Fibroblast of skin of back (primary cell): Measurements from ENCODE around the gene SEC14L1.

Experiments
- DNase-seq: peaks from one replicate; pipeline ENCODE4 v3.0.0-alpha.2; 2013

SEC14L1 gene

DNA sequence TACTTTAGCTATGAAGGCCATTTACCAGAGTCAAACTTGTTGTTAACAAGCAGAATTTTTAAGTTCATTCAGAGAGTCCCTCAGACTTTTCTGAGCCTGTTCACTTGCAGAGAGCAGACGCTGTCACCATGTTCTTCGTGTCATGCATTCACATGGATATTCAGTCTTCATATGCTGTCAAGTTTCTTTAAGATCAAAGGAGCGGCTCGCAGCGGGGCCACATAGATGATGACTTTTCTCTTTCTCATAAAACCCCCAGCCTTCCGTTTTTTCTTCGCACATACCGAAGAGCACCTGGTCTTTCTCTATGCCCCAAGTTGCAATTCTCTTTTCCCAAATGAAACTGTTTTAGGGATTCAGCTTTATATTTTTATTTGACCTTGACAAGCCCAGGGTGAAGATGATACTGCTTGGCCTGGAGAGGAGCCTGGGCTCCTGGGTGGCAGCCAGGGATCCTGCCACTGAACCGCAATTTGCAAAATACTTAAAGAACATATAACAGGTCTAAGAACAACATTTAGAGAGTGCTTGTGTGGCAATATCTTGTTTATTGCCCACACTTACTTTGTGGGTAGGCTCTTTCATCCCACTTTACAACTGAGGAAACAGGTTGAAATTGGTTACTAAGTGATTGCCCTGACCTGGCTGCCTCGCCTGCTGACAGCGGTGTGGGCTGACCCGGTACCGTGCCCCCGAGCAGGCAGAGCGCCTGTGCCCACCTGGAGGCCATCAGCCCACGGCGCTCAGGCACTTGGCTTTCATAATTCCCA lies 22.9 kb downstream of the SEC14L1 start:
- DNase-seq: no peak

- peak; percentile 47 for DNase-seq
Observed at GRCh38 chr17:77164483-77165091, 23.8 kb downstream of the SEC14L1 start.

GRCh38 chr17:77165577-77165976 lies 24.8 kb downstream of the SEC14L1 start:
- DNase-seq: no peak

DNA sequence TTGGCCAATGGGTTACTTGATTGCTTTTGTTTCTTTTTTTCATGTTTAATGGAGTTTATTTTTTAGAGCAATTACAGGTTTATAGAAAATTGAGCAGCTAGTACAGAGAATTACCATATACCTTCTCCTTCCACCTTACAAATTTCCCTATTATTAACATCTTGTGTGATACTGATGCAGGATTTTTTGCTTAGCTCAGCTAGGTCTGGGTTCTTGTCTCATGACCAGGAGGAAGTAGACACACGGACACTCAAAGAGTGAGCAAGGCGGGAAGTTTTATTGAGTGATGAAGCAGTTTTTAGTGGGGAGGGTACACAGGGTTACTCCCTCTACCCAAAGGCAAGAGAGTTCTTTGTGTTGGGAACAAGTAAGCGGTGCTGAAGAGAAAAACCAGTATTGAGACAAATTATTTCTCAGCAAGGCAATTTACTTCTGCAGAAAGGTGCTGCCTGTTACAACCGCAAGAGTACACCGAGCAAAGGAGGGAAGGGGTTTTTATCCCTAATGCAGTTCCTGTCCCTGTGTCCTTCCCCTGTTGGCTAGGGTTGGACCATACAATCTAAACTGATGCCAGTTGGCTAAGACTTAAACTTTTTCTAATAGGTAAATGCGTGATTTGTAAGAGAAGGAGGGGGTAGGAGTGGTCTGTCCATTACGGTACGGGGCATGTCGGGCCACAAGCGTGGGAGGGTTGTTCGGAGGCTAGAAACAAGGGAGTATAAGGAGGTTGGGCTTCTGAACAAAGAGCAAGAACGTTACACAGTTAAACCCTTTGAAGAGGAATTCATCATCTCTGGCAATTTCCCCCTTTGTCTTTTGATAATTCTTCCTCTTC lies 26.9 kb downstream of the SEC14L1 start:
- DNase-seq: no peak

DNA sequence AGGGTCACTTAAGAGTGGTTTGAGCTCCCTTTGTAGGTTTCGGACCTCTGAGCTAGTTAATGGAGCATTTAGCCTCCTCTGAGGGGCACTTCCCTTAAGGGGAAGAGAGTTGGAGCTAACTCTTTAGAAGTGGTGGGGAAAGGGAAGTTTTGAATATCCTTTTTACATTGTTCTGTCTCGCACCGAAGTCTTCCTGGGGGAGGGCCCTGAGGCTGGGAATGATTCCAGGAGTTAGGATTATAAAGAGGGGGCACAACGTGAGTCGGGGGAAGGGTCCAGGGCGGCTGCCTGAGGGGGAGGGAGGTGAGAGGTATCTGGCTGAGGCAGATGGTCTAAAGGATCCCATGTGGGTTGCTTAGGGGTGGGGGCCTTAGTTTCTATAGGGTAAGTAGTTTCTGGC lies 32.3 kb downstream of the SEC14L1 start:
- DNase-seq: no peak

- DNase-seq: no peak
Observed at GRCh38 chr17:77174928-77175661, 34.3 kb downstream of the SEC14L1 start.

GRCh38 chr17:77177002-77177741 lies 36.4 kb downstream of the SEC14L1 start:
- no peak for DNase-seq

DNA sequence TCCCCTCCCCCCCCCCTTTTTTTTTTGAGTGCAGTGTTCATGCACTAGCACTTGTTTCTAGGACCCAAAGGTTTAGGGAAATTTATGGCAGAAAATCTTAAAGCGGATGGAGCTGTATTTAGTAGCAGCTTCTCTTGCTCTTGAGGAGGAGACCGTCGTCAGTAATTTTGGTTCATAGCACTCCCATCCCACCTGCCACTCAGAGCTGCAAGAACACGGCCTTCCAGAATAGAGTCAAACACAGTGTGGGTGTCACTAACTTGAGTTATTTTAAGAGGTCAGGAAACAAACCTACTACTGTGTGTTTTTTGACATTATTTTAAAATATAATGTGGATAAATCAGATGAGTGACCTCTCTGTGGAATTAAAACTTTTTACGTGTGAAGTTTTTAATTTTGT lies 37.3 kb downstream of the SEC14L1 start:
- no peak for DNase-seq

GRCh38 chr17:77178563-77178962 lies 37.8 kb downstream of the SEC14L1 start:
- DNase-seq: no peak

GRCh38 chr17:77180503-77181357 lies 40.0 kb downstream of the SEC14L1 start:
- no peak for DNase-seq

DNA sequence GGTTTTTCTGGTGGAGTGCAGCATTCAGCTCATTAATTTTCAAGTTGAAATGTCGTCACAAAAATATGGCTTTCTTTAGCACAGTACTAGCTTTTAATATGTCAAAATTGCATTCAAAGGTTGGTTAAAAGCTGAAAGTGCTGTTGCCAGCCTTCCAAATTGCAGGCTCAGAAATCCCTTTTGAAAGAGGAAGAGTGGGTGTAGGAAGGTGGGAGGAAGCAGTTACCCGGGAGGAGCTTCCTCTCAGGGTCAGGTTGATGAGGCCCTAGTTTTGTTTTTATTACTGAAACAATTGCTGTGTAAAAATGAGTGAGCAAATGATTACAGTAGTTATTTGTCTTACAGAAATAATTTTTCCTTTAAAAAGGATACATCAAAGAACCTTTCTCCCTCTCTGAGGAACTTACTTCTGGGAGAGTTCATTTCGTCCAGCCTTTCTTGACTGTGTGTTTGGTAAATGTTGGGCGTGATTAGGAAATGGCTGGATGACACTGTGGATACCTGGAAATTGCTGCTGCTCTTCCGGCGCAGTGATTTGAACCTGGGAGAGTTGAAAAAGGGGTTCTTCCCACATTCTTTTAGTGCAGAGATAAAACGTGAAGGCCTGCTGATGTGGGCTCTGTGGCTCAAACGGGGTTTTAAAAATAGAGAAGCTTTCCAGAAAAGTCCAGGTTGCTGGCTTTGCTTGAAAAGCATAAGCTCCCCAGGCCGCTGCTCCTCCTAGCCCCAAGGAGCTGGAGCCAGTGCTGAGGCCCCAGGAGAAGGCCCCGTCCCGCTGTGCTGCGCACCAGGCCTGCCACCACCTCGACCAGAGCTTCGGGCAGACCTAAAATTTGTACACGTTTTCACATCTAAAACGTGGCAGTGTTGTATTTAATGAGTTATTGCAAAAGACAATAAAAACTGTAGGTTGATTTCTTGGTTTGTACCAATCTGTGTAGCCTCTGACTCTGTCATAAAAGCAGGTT lies 41.7 kb downstream of the SEC14L1 start:
- no peak for DNase-seq

DNA sequence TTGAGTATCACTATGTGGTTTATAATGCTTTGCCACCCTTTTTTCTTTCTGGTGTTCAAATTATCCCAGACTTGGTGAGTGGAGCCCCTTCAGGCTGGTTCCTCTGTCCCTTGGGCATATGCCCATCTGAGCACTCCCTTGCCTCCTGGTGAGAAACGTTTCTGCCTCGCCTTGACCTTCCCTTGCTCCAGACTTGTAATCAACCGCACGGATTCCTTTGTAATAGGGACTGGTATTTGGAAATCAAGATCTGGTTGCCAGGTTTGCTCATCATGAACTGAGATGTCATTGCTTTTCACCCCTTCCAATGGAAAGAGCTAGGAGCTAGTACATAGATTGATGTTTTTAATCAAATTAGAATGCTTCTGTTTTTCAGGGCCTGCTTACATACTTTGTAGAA lies 43.7 kb downstream of the SEC14L1 start:
- peak; percentile 50 for DNase-seq

- no peak for DNase-seq
Observed at GRCh38 chr17:77185137-77185536, 44.4 kb downstream of the SEC14L1 start.

- DNase-seq: no peak
Observed at GRCh38 chr17:77186141-77186604, 45.4 kb downstream of the SEC14L1 start.

DNA sequence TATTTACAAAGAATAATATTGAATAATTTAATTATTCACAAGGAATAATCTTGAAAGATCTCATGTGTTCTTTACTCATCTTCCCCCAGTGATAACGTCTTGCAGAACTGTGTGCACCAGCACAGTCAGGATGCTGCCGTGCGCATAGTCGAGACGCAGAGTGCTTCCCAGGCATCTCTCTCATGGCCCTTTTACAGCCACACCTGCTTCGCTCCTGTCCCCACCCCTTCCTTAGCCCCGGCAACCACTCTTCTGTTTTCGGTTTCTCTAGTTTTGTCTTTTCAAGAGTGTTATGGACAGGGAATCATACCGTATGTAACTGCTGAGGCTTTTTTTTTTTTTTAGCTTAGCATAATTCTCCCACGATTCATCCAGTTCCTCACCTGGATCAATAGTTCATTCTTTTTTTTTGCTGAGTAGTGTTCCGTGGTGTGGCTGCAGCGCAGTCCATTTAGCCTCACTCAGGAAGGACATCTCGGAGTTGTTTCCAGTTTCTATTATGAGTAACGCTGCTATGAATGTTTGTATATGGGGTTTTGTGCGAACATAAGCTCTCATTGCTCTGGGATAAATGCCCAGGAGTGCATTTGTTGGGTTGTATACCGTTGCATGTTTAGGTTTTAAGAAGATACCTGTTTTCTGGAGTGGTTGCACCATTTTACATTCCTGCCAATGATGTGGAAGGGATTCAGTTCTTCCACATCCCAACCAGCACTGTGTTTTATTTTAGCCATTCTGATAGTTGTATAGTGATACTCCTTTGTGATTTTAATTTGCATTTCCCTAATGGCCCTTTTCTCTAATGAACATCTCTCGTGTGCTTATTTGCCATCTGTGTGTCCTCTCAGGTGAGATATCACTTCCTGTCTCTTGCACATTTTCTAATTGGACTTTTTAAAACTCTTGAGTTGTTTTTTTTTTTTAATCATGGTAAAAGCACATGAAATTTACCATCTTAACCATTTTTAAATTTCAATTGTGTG lies 47.6 kb downstream of the SEC14L1 start:
- DNase-seq: no peak

- no peak for DNase-seq
Observed at GRCh38 chr17:77189148-77189547, 48.4 kb downstream of the SEC14L1 start.

DNA sequence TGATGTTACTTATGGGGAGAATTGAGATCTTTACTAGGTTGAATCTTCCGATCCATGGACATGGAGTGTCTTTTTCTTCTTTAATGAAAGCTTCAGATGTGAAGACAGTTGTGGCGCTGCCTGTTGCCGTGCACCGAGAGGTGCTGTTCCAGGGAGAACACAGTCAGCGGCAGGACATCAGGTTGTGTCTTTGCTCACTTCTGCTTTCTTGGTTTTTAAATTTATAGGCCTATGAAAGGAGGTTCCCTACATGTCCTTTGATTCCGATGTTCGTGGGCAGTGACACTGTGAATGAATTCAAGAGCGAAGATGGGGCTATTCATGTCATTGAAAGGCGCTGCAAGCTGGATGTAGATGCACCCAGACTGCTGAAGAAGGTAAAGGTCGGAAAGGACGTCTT lies 49.8 kb downstream of the SEC14L1 start:
- no peak for DNase-seq

DNA sequence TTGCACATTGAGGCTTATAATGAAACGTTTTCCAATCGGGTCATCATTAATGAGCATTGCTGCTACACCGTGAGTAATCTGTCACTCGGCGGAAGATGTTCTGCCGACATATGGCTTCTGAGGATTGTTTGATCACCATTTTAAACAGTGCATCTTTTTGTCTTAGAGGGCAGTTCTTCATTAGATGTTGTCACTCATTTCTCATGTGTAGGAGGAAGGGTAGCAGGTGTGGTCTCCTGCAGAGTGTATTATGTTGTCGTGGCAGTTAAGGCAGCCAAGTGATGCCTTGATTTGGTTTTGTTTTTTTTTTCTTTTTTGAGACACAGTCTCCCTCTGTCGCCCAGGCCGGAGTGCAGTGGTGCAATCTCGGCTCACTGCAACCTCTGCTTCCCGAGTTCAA lies 50.5 kb downstream of the SEC14L1 start:
- DNase-seq: no peak
